ENCODE results near the gene CTXND1. TPM values are rescaled to one million over a fixed set of nuclear protein-coding genes. Genes with fewer than 3 reads are reported as not detected.
"Not testable (repeated sequence)": the region's sequence is repeated elsewhere in the genome, so short reads cannot be mapped to it uniquely, and the experiment has no call there.

Gene CTXND1
- polyA plus RNA-seq, 1 donor = 0.70 TPM

- no CpG with 5 or more reads among the region's 5 CpGs for WGBS (ENCODE audit: insufficient coverage, low lambda C conversion rate)
- peaks cover 28% of the 10 kb centered on the region for H3K36me3 ChIP-seq (ENCODE audit: control insufficient read depth, insufficient read depth, low read length)
- H3K27me3 ChIP-seq (ENCODE audit: control insufficient read depth, insufficient read depth, low read length) = no peaks in the 10 kb centered on the region
- peaks cover 39% of the 10 kb centered on the region for H3K4me1 ChIP-seq (ENCODE audit: control insufficient read depth, insufficient read depth, low read length)
- DNase-seq = no peak
- peak overlapping the region; percentile 27 for H3K27ac ChIP-seq (ENCODE audit: low read length)
- no peak overlapping the region for H3K4me3 ChIP-seq (ENCODE audit: low read length)
- H3K9me3 ChIP-seq (ENCODE audit: control insufficient read depth, low read depth, low read length) = no peaks in the 10 kb centered on the region
These were observed 88.8 kb downstream of the CTXND1 start for GRCh38 chr15:80163217-80163616.

GRCh38 chr15:80162059-80162554 lies 89.9 kb downstream of the CTXND1 start:
- peak in 1 of 2 donors; percentile 29 for DNase-seq
- Histone ChIP-seq H3K4me1 (ENCODE audit: control insufficient read depth, insufficient read depth, low read length) (peaks cover 39% of the 10 kb centered on the region), H3K9me3 (ENCODE audit: control insufficient read depth, low read depth, low read length) (no peaks in the 10 kb centered on the region), H3K4me3 (ENCODE audit: low read length) (no peak overlapping the region), H3K36me3 (ENCODE audit: control insufficient read depth, insufficient read depth, low read length) (peaks cover 30% of the 10 kb centered on the region), H3K27me3 (ENCODE audit: control insufficient read depth, insufficient read depth, low read length) (no peaks in the 10 kb centered on the region), H3K27ac (ENCODE audit: low read length) (peak overlapping the region; percentile 92)
- no CpG with 5 or more reads among the region's 6 CpGs for WGBS (ENCODE audit: insufficient coverage, low lambda C conversion rate)

DNA sequence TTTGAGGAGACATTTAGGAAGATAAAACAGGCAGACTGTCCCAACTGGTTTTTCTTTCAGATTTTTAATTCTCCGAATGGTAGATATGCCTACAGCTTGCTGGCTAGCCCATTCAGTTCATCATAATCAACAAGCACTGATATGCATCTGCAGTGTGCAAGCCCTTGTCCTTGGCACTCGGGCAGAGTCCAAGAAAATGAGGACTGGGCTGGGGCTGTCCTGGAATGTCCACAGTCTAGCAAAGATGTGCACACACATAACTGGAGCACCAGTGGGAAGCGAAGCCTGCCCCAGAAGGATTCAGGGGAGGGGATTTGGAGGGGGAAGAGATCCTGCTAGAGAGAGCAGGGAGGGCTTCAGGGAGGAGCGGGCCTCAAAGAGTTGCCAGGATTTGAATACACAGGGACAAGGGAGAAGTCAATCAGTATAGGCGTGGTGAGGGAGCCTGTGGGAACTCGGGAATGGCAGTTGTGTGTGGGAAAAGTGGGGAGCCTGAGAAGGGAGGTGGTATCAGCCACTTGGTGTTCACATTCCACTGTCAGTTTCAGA lies 90.5 kb downstream of the CTXND1 start:
- Histone ChIP-seq H3K27ac (ENCODE audit: low read length) (peak overlapping the region; percentile 92), H3K9me3 (ENCODE audit: control insufficient read depth, low read depth, low read length) (no peaks in the 10 kb centered on the region), H3K36me3 (ENCODE audit: control insufficient read depth, insufficient read depth, low read length) (peaks cover 30% of the 10 kb centered on the region), H3K27me3 (ENCODE audit: control insufficient read depth, insufficient read depth, low read length) (no peaks in the 10 kb centered on the region), H3K4me3 (ENCODE audit: low read length) (no peak overlapping the region), H3K4me1 (ENCODE audit: control insufficient read depth, insufficient read depth, low read length) (peaks cover 41% of the 10 kb centered on the region)
- 100% methylated on average over 1 of the region's 6 CpGs for WGBS (ENCODE audit: insufficient coverage, low lambda C conversion rate)
- peak; percentile 56 to 67 for DNase-seq

DNA sequence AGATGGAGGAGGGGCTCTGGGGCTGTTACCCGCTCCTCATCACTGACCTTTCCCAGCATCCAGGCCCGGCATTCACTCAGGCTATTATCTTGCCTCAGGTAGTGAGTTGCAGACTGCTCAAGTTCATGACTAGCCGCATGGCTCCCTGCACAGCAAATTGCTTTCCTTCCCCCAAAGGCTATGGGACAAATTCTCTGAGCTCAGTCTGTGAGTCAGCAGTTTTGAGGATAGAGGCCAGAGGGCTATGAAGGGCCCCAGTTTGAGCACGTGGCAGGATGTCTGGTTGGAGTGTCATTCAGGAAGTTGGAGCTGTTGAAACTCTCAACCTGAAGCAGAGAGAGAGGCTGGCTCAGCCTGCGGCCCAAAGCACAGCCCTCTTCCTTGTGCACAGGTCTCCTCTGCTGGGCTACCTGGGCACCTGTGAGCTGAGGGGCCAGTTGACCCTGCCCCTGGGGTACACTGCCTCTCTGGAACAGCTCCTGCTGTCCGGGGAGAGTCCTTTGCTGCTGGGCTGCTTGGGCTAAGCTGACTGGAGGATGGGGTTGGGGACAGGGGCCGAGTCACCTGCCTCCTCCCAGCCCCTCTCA lies 91.3 kb downstream of the CTXND1 start:
- no CpG with 5 or more reads among the region's 7 CpGs for WGBS (ENCODE audit: insufficient coverage, low lambda C conversion rate)
- Histone ChIP-seq H3K9me3 (ENCODE audit: control insufficient read depth, low read depth, low read length) (no peaks in the 10 kb centered on the region), H3K27me3 (ENCODE audit: control insufficient read depth, insufficient read depth, low read length) (no peaks in the 10 kb centered on the region), H3K4me1 (ENCODE audit: control insufficient read depth, insufficient read depth, low read length) (peaks cover 45% of the 10 kb centered on the region), H3K27ac (ENCODE audit: low read length) (peak overlapping the region; percentile 92), H3K4me3 (ENCODE audit: low read length) (no peak overlapping the region), H3K36me3 (ENCODE audit: control insufficient read depth, insufficient read depth, low read length) (peaks cover 30% of the 10 kb centered on the region)
- peak; percentile 86 to 93 for DNase-seq

- no peaks in the 10 kb centered on the region for H3K9me3 ChIP-seq (ENCODE audit: control insufficient read depth, low read depth, low read length)
- peaks cover 30% of the 10 kb centered on the region for H3K36me3 ChIP-seq (ENCODE audit: control insufficient read depth, insufficient read depth, low read length)
- no peaks in the 10 kb centered on the region for H3K27me3 ChIP-seq (ENCODE audit: control insufficient read depth, insufficient read depth, low read length)
- peaks cover 51% of the 10 kb centered on the region for H3K4me1 ChIP-seq (ENCODE audit: control insufficient read depth, insufficient read depth, low read length)
- H3K4me3 ChIP-seq (ENCODE audit: low read length) = no peak overlapping the region
- no peak for DNase-seq
- no CpG with 5 or more reads among the region's 12 CpGs for WGBS (ENCODE audit: insufficient coverage, low lambda C conversion rate)
- H3K27ac ChIP-seq (ENCODE audit: low read length) = peak overlapping the region; percentile 92
These were observed 92.0 kb downstream of the CTXND1 start for GRCh38 chr15:80159811-80160569.

DNA sequence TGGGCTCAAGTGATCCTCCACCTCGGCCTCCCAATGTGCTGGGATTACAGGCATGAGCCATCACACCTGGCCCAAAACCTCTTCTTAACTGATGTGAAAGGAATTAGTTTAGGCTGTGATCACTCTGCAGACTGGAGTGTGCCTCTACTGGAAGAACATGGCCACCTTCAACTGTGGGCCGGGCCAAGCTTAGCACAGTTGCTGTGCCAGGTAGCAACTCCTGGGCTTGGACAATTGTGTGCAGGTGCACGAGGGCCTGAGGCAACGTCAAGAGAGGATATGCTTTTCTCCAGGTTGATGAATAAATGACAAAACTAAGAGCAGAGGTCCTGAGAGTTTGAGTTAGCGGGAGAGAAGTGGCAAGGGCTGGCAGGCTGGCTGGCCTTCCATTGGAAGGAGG lies 92.7 kb downstream of the CTXND1 start:
- Histone ChIP-seq H3K27me3 (ENCODE audit: control insufficient read depth, insufficient read depth, low read length) (no peaks in the 10 kb centered on the region), H3K27ac (ENCODE audit: low read length) (no peak overlapping the region), H3K4me1 (ENCODE audit: control insufficient read depth, insufficient read depth, low read length) (peaks cover 58% of the 10 kb centered on the region), H3K36me3 (ENCODE audit: control insufficient read depth, insufficient read depth, low read length) (peaks cover 30% of the 10 kb centered on the region), H3K9me3 (ENCODE audit: control insufficient read depth, low read depth, low read length) (no peaks in the 10 kb centered on the region), H3K4me3 (ENCODE audit: low read length) (no peak overlapping the region)
- DNase-seq = no peak
- no CpG with 5 or more reads among the region's 5 CpGs for WGBS (ENCODE audit: insufficient coverage, low lambda C conversion rate)

DNA sequence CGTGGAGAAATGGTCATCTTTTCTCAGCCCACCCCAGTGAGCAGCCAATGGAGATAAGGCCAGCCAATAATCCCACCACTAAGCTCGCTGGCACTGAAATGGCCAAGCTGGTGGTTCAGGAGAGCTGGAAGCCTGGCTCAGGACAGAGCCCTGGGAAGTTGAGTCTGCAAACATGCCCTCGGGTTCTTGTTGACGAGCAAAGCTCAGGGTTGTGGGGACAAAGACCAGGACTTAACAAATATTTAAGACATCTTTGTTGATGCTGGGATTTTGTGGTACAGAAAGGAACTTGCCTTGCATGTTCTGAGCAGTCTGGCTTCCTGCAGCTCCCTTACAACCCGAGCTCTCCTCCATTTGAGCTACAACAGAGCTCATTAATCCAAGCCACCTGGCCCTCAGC lies 94.8 kb downstream of the CTXND1 start:
- WGBS (ENCODE audit: insufficient coverage, low lambda C conversion rate) = no CpG with 5 or more reads among the region's 5 CpGs
- Histone ChIP-seq H3K27me3 (ENCODE audit: control insufficient read depth, insufficient read depth, low read length) (no peaks in the 10 kb centered on the region), H3K27ac (ENCODE audit: low read length) (no peak overlapping the region), H3K36me3 (ENCODE audit: control insufficient read depth, insufficient read depth, low read length) (peaks cover 21% of the 10 kb centered on the region), H3K4me3 (ENCODE audit: low read length) (no peak overlapping the region), H3K9me3 (ENCODE audit: control insufficient read depth, low read depth, low read length) (no peaks in the 10 kb centered on the region), H3K4me1 (ENCODE audit: control insufficient read depth, insufficient read depth, low read length) (peaks cover 53% of the 10 kb centered on the region)
- DNase-seq = no peak

DNA sequence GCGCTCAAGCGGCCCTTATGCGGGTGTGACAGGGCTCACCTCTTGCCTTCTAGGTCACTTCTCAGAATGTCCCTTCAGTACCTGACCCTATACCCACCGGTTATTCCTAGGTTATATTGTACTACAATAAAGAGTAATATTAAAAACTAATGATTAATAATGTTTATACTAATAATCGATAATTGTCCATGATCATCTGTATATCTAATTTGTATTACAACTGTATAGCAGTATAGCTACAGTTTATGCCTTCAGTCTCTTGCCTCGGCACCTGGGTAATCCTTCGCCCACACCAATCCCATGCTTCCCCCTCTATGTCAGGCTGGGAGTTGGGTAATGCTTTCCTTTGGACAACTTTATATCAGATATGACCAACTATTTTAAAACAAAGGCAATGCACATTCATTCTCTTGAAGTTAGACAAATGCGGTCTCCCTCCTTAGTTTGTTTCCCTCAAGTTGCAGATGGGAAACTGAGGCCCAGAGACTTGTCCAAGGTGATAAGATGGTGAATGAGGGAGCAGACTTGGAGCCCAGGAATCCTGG lies 95.8 kb downstream of the CTXND1 start:
- no peaks in the 10 kb centered on the region for H3K9me3 ChIP-seq (ENCODE audit: control insufficient read depth, low read depth, low read length)
- no peak overlapping the region for H3K4me3 ChIP-seq (ENCODE audit: low read length)
- H3K36me3 ChIP-seq (ENCODE audit: control insufficient read depth, insufficient read depth, low read length) = peaks cover 21% of the 10 kb centered on the region
- H3K4me1 ChIP-seq (ENCODE audit: control insufficient read depth, insufficient read depth, low read length) = peaks cover 43% of the 10 kb centered on the region
- no peak for DNase-seq
- 100% methylated on average over 3 of the region's 8 CpGs for WGBS (ENCODE audit: insufficient coverage, low lambda C conversion rate)
- peak overlapping the region; percentile 18 for H3K27ac ChIP-seq (ENCODE audit: low read length)
- H3K27me3 ChIP-seq (ENCODE audit: control insufficient read depth, insufficient read depth, low read length) = no peaks in the 10 kb centered on the region

- DNase-seq = peak; percentile 76 to 88
- WGBS (ENCODE audit: insufficient coverage, low lambda C conversion rate) = no CpG with 5 or more reads among the region's 16 CpGs
- Histone ChIP-seq H3K27ac (ENCODE audit: low read length) (peak overlapping the region; percentile 84), H3K4me1 (ENCODE audit: control insufficient read depth, insufficient read depth, low read length) (peaks cover 36% of the 10 kb centered on the region), H3K36me3 (ENCODE audit: control insufficient read depth, insufficient read depth, low read length) (peaks cover 21% of the 10 kb centered on the region)
- H3K9me3 ChIP-seq (ENCODE audit: control insufficient read depth, low read depth, low read length); H3K4me3 ChIP-seq (ENCODE audit: low read length); H3K27me3 ChIP-seq (ENCODE audit: control insufficient read depth, insufficient read depth, low read length): not testable (repeated sequence)
These were observed 96.4 kb downstream of the CTXND1 start for GRCh38 chr15:80155378-80156175.

- peak overlapping the region; percentile 84 for H3K27ac ChIP-seq (ENCODE audit: low read length)
These were observed 97.0 kb downstream of the CTXND1 start for GRCh38 chr15:80155001-80155377.

More at GRCh38 chr15:80155001-80155377, 97.0 kb downstream of the CTXND1 start:
- Histone ChIP-seq H3K9me3 (ENCODE audit: control insufficient read depth, low read depth, low read length) (no peaks in the 10 kb centered on the region), H3K36me3 (ENCODE audit: control insufficient read depth, insufficient read depth, low read length) (peaks cover 17% of the 10 kb centered on the region), H3K27me3 (ENCODE audit: control insufficient read depth, insufficient read depth, low read length) (no peaks in the 10 kb centered on the region), H3K4me1 (ENCODE audit: control insufficient read depth, insufficient read depth, low read length) (peaks cover 30% of the 10 kb centered on the region), H3K4me3 (ENCODE audit: low read length) (no peak overlapping the region)
- WGBS (ENCODE audit: insufficient coverage, low lambda C conversion rate) = 100% methylated on average over 1 of the region's 5 CpGs
- no peak for DNase-seq
